A549 (cell line): ENCODE results near the gene PANK3.

Experiments
- CBX8 ChIP-seq: fragments of 200-600 bp; sonication (generic); IDR thresholded peaks from 2 replicates; pipeline ENCODE4 v1.6.1; 2016
- CHD4 ChIP-seq: fragments of 200-600 bp; sonication (generic); IDR thresholded peaks from 2 replicates; pipeline ENCODE4 v1.6.1; 2016; ENCODE audit warnings: antibody characterized with exemption, mild to moderate bottlenecking, borderline replicate concordance
- TFCP2L1 ChIP-seq: fragments of 250-450 bp; sonication (Bioruptor Pico); IDR thresholded peaks from 2 replicates; pipeline ENCODE4 v1.5.0; 2021; ENCODE audit warnings: mild to moderate bottlenecking
- TF ChIP-seq, protein P1 (sequence below): fragments of >200 bp; sonication (Bioruptor Twin); formaldehyde crosslinking; IDR thresholded peaks from 3 replicates; pipeline ENCODE4 v1.5.1; 2016
- TF ChIP-seq, protein P2 (sequence below): fragments of 250-450 bp; sonication (Bioruptor Pico); IDR thresholded peaks from 2 replicates; pipeline ENCODE4 v1.5.0; 2021; ENCODE audit warnings: mild to moderate bottlenecking, moderate library complexity, borderline replicate concordance

DNA sequence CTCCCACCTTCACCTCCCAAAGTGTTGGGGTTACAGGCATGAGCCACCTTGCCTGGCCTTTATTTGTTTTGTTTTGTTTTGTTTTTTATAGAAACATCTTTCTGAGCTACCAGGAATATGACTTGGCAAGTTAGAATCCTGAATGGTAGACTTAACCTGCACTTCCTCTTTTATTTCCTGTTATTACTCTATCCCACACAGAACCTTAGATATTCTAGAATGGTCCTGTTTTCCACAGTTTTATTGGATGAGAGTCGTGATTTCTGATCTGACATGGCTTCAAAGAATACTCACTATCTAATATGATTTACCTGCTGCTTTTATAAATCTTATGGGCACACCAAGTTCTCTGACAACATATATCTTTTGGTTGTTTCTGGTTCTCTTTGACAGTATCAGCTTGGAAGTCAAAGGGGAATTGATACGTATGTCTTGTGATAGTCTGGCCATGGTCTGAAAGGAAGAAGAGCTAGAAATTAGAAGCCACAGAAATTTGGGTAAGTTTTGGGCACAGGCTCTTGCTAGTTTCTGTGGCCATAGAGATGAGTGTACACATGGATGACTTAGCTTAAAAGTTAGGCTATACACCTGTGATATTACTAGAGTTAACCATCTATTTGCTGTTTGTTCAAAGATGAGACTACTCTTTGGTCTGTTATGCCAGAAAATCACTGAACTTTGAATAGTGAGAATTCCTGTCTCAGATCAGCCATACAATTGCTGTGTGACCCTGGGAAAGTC, 4.7 kb upstream of the PANK3 start:
- TF ChIP-seq CBX8 = no peak
- no peak for TF ChIP-seq TFCP2L1 (CRISPR knock-in tag)
- TF ChIP-seq, protein P1, sequence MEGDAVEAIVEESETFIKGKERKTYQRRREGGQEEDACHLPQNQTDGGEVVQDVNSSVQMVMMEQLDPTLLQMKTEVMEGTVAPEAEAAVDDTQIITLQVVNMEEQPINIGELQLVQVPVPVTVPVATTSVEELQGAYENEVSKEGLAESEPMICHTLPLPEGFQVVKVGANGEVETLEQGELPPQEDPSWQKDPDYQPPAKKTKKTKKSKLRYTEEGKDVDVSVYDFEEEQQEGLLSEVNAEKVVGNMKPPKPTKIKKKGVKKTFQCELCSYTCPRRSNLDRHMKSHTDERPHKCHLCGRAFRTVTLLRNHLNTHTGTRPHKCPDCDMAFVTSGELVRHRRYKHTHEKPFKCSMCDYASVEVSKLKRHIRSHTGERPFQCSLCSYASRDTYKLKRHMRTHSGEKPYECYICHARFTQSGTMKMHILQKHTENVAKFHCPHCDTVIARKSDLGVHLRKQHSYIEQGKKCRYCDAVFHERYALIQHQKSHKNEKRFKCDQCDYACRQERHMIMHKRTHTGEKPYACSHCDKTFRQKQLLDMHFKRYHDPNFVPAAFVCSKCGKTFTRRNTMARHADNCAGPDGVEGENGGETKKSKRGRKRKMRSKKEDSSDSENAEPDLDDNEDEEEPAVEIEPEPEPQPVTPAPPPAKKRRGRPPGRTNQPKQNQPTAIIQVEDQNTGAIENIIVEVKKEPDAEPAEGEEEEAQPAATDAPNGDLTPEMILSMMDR = no peak
- TF ChIP-seq CHD4 = no peak
- TF ChIP-seq, protein P2, sequence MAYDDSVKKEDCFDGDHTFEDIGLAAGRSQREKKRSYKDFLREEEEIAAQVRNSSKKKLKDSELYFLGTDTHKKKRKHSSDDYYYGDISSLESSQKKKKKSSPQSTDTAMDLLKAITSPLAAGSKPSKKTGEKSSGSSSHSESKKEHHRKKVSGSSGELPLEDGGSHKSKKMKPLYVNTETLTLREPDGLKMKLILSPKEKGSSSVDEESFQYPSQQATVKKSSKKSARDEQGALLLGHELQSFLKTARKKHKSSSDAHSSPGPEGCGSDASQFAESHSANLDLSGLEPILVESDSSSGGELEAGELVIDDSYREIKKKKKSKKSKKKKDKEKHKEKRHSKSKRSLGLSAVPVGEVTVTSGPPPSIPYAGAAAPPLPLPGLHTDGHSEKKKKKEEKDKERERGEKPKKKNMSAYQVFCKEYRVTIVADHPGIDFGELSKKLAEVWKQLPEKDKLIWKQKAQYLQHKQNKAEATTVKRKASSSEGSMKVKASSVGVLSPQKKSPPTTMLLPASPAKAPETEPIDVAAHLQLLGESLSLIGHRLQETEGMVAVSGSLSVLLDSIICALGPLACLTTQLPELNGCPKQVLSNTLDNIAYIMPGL (CRISPR knock-in tag) = no peak
